ENCODE results near the gene HDAC4.

HDAC4 gene

GRCh38 chr2:239216614-239217273, 184.1 kb downstream of the HDAC4 start:
- DNase-seq (ENCODE audit: low spot score) = no peak

- DNase-seq (ENCODE audit: low spot score) = no peak
Observed at GRCh38 chr2:239215988-239216613, 184.7 kb downstream of the HDAC4 start.

GRCh38 chr2:239215136-239215925, 185.5 kb downstream of the HDAC4 start:
- DNase-seq (ENCODE audit: low spot score) = no peak

GRCh38 chr2:239214725-239215124, 186.1 kb downstream of the HDAC4 start:
- no peak for DNase-seq (ENCODE audit: low spot score)

- DNase-seq (ENCODE audit: low spot score) = no peak
Observed at GRCh38 chr2:239213643-239214101, 187.1 kb downstream of the HDAC4 start.

- DNase-seq (ENCODE audit: low spot score) = peak; percentile 17
Observed at GRCh38 chr2:239212929-239213642, 187.7 kb downstream of the HDAC4 start.

GRCh38 chr2:239212121-239212928, 188.5 kb downstream of the HDAC4 start:
- DNase-seq (ENCODE audit: low spot score) = no peak

- DNase-seq (ENCODE audit: low spot score) = no peak
Observed at GRCh38 chr2:239211396-239212094, 189.3 kb downstream of the HDAC4 start.

GRCh38 chr2:239209783-239210182, 191.0 kb downstream of the HDAC4 start:
- DNase-seq (ENCODE audit: low spot score) = no peak

GRCh38 chr2:239208465-239209180, 192.2 kb downstream of the HDAC4 start:
- peak; percentile 7 for DNase-seq (ENCODE audit: low spot score)

GRCh38 chr2:239206851-239207250, 194.0 kb downstream of the HDAC4 start:
- no peak for DNase-seq (ENCODE audit: low spot score)

GRCh38 chr2:239206042-239206441, 194.8 kb downstream of the HDAC4 start:
- DNase-seq (ENCODE audit: low spot score) = no peak

- no peak for DNase-seq (ENCODE audit: low spot score)
Observed at GRCh38 chr2:239204876-239205468, 195.8 kb downstream of the HDAC4 start.

GRCh38 chr2:239204136-239204875, 196.5 kb downstream of the HDAC4 start:
- DNase-seq (ENCODE audit: low spot score) = no peak

- DNase-seq (ENCODE audit: low spot score) = no peak
Observed at GRCh38 chr2:239203443-239204135, 197.2 kb downstream of the HDAC4 start.

GRCh38 chr2:239202836-239203235, 198.0 kb downstream of the HDAC4 start:
- DNase-seq (ENCODE audit: low spot score) = no peak

- no peak for DNase-seq (ENCODE audit: low spot score)
Observed at GRCh38 chr2:239202343-239202742, 198.5 kb downstream of the HDAC4 start.

GRCh38 chr2:239201884-239202283, 198.9 kb downstream of the HDAC4 start:
- no peak for DNase-seq (ENCODE audit: low spot score)

- DNase-seq (ENCODE audit: low spot score) = no peak
Observed at GRCh38 chr2:239201531-239201876, 199.3 kb downstream of the HDAC4 start.
